Measurements from ENCODE around the gene SNTA1. TPM values are rescaled to one million over a fixed set of nuclear protein-coding genes. Genes with fewer than 3 reads are reported as not detected.
"Not testable (repeated sequence)": the region's sequence is repeated elsewhere in the genome, so short reads cannot be mapped to it uniquely, and the experiment has no call there.

Gene SNTA1
- total and polyA plus RNA-seq, 7 donors = 36.6 to 196 (median 139) TPM

DNA sequence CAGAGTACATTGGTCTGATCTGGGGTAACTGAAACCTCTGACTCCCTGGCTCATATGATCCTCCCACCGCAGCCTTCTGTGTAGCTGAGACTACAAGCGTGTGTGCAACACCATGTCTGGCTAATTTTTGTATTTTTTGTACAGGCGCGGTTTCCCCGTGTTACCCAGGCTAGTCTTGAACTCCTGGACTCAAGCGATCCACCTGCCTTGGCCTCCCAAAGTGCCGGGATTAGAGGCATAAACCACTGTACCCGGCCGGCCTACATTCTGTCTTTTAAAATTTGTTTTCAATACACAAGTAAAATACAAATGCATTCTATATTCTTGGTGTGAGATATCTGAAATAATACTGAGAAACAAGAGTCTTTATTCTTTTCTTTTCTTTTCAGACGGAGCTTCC lies 44.6 kb upstream of the SNTA1 start:
- no peaks in the 10 kb centered on the region for H3K27me3 ChIP-seq (ENCODE audit: insufficient read depth in 3 of 3, low read length in 2 of 3)
- peaks cover 16% of the 10 kb centered on the region for H3K4me1 ChIP-seq
- no peaks in the 10 kb centered on the region for H3K9me3 ChIP-seq
- no peak overlapping the region for H3K27ac ChIP-seq
- no peaks in the 10 kb centered on the region for H3K36me3 ChIP-seq (ENCODE audit: insufficient read depth in 1 of 2, low read depth in 1 of 2)
- intact Hi-C loops (cut with DNase I) = no loop called here
- H3K4me3 ChIP-seq = no peak overlapping the region
- DNase-seq (no peak), ATAC-seq (no peak)
- 89 to 94% (median 91%) methylated on average over 10 of the region's 10 CpGs for WGBS, 3 donors
- TF ChIP-seq, protein P1, sequence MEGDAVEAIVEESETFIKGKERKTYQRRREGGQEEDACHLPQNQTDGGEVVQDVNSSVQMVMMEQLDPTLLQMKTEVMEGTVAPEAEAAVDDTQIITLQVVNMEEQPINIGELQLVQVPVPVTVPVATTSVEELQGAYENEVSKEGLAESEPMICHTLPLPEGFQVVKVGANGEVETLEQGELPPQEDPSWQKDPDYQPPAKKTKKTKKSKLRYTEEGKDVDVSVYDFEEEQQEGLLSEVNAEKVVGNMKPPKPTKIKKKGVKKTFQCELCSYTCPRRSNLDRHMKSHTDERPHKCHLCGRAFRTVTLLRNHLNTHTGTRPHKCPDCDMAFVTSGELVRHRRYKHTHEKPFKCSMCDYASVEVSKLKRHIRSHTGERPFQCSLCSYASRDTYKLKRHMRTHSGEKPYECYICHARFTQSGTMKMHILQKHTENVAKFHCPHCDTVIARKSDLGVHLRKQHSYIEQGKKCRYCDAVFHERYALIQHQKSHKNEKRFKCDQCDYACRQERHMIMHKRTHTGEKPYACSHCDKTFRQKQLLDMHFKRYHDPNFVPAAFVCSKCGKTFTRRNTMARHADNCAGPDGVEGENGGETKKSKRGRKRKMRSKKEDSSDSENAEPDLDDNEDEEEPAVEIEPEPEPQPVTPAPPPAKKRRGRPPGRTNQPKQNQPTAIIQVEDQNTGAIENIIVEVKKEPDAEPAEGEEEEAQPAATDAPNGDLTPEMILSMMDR (IDR thresholded peaks at IDR 0.05) = no peak

DNA sequence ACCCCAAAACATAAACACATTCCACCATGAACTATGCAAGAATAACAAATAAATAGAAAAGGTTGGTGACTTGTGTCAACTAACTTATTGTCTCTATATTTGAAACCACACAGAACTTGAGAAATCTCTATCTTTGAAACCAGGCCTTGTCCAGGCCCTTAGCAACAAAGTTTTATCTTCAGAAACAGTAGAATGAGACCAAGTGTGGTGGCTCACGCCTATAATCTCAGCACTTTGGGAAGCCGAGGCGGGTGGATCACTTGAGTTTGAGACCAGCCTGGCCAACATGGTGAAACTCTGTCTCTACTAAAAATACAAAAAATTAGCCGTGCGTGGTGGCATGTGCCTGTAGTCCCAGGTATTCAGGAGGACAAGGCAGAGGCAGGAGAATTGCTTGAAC lies 39.6 kb upstream of the SNTA1 start:
- DNase-seq; H3K27me3 ChIP-seq (ENCODE audit: insufficient read depth in 3 of 3, low read length in 2 of 3); intact Hi-C loops (cut with DNase I); H3K9me3 ChIP-seq; ATAC-seq; H3K4me1 ChIP-seq; H3K36me3 ChIP-seq (ENCODE audit: insufficient read depth in 1 of 2, low read depth in 1 of 2); H3K4me3 ChIP-seq; H3K27ac ChIP-seq: not testable (repeated sequence)
- 90 to 94% (median 91%) methylated on average over 5 of the region's 5 CpGs for WGBS, 3 donors

DNA sequence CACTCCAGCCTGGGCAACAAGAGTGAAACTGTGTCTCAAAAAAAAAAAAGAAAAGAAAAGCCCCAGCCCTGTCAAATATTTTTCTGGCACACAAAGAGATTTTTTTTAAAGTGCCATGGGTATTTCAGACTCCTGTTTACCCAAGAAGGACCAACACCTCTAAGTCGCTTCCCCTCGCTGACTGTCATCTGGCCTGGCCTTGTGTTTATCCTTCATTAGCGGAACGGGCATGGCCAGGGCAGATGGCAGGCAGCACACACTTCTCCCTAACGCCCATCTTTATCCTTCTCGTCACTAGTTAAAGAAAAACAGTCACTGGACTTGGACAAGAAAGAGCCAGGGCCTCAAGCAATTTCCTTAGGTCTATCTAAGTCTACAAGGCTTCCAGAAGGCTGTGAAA lies 39.0 kb upstream of the SNTA1 start:
- no peak overlapping the region for H3K27ac ChIP-seq
- ATAC-seq (no peak), DNase-seq (no peak)
- H3K4me1 ChIP-seq = no peaks in the 10 kb centered on the region
- no peaks in the 10 kb centered on the region for H3K36me3 ChIP-seq (ENCODE audit: insufficient read depth in 1 of 2, low read depth in 1 of 2)
- H3K27me3 ChIP-seq (ENCODE audit: insufficient read depth in 3 of 3, low read length in 2 of 3) = no peaks in the 10 kb centered on the region
- no peak overlapping the region for H3K4me3 ChIP-seq
- intact Hi-C loops (cut with DNase I) = no loop called here
- TF ChIP-seq, protein P1 (IDR thresholded peaks at IDR 0.05) = no peak
- 64 to 69% (median 66%) methylated on average over 6 of the region's 6 CpGs for WGBS, 3 donors
- H3K9me3 ChIP-seq = no peaks in the 10 kb centered on the region

DNA sequence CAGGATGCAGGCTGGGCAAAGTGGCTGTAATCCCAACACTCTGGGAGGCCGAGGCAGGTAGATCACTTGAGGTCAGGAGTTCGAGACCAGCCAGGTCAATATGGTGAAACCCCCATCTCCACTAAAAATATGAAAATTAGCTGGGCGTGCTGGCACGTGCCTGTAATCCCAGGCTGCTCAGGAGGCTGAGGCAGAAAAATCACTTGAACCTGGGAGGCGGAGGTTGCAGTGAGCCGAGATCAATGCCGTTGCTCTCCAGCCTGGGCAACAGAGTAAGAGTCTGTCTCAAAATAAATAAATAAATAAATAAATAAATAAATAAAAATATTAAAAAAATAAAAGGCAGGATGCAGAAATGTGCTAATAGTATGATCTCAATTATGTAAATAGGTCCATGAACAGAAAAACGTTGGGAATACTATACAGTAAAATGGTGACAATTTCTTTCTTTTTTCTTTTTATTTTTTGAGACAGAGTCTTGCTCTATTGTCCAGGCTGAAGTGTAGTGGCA lies 37.9 kb upstream of the SNTA1 start:
- intact Hi-C loops (cut with DNase I) = no loop called here
- Histone ChIP-seq H3K27me3 (ENCODE audit: insufficient read depth in 3 of 3, low read length in 2 of 3) (no peaks in the 10 kb centered on the region), H3K4me1 (no peaks in the 10 kb centered on the region), H3K4me3 (no peak overlapping the region), H3K27ac (no peak overlapping the region), H3K36me3 (ENCODE audit: insufficient read depth in 1 of 2, low read depth in 1 of 2) (no peaks in the 10 kb centered on the region), H3K9me3 (no peaks in the 10 kb centered on the region)
- DNase-seq = no peak
- WGBS, 3 donors = 93 to 95% (median 95%) methylated on average over 8 of the region's 8 CpGs
- no peak for ATAC-seq
- TF ChIP-seq, protein P1 (IDR thresholded peaks at IDR 0.05) = no peak

DNA sequence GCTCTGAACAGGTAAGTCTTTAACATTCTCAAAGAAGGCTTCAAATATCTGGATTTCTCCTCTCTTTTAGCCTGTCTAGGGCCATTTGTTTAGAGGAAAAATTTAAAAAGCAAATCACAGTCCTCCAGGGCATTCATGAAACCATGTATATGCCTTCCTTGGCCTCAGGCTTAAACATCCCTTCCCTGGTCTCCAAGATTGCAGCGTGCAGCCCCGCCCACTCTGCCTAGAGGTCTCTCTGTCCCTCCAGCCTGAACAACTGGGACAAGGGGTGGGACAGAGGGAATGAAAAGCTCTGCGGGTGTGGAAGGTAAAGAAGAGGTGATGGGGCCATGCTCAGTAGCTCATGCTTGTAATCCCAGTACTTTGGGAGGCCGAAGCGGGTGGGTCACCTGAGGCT lies 36.5 kb upstream of the SNTA1 start:
- Histone ChIP-seq H3K4me3 (no peak overlapping the region), H3K27ac (no peak overlapping the region), H3K27me3 (ENCODE audit: insufficient read depth in 3 of 3, low read length in 2 of 3) (peaks cover 0 to 5% (median 0%) of the 10 kb centered on the region in 3 donors), H3K9me3 (no peaks in the 10 kb centered on the region), H3K36me3 (ENCODE audit: insufficient read depth in 1 of 2, low read depth in 1 of 2) (no peaks in the 10 kb centered on the region), H3K4me1 (no peaks in the 10 kb centered on the region)
- WGBS, 3 donors = 92 to 93% (median 92%) methylated on average over 5 of the region's 5 CpGs
- no peak for DNase-seq
- no peak for ATAC-seq
- TF ChIP-seq, protein P1 (IDR thresholded peaks at IDR 0.05) = no peak
- intact Hi-C loops (cut with DNase I) = no loop called here
